Stimulated activated naive B cell treated with anti-CD40 and anti-IgM and Interleukin-4, amounts not matched to agents 10 μg/mL and 1 μg/mL and 100 μg/mL, for 72 hours (primary cell): ENCODE measurements around the gene CHRNE.
A peak's percentile ranks its signal among the peaks of the same experiment; 100 is the strongest.
"Not testable (repeated sequence)": the region's sequence is repeated elsewhere in the genome, so short reads cannot be mapped to it uniquely, and the experiment has no call there.

Experiments
- ATAC-seq, 2 donors: fragments of 150-1000 bp; cut with Tn5 transposase; replicated peaks; 2 replicates each; pipeline ENCODE4 v1.10.0; 2021; ENCODE audit warnings: moderate library complexity in 1 of 2
- DNase-seq: peaks from one replicate; pipeline ENCODE4 v3.0.0; 2021
- H3K27ac Mint-ChIP-seq: one replicate; pipeline ENCODE4 v1.8.0; 2022; ENCODE audit warnings: mild to moderate bottlenecking, mixed read lengths
- H3K27me3 Mint-ChIP-seq, 2 donors: one replicate each; pipeline ENCODE4 v1.8.0; 2022; ENCODE audit warnings: mixed read lengths in 2 of 2
- H3K36me3 Mint-ChIP-seq, 2 donors: one replicate each; pipeline ENCODE4 v1.8.0; 2022; ENCODE audit warnings: mixed read lengths in 2 of 2, mild to moderate bottlenecking in 1 of 2
- H3K4me1 Mint-ChIP-seq, 2 donors: one replicate each; pipeline ENCODE4 v1.8.0; 2022; ENCODE audit warnings: mixed read lengths in 2 of 2, mild to moderate bottlenecking in 1 of 2
- H3K4me3 Mint-ChIP-seq, 2 donors: one replicate each; pipeline ENCODE4 v1.8.0; 2022; ENCODE audit warnings: mild to moderate bottlenecking in 2 of 2, mixed read lengths in 2 of 2, moderate library complexity in 1 of 2
- H3K9me3 Mint-ChIP-seq, 2 donors: one replicate each; pipeline ENCODE4 v1.8.0; 2022; ENCODE audit warnings: mixed read lengths in 2 of 2, mild to moderate bottlenecking in 1 of 2

Gene CHRNE

GRCh38 chr17:4935650-4936049 lies 32.8 kb upstream of the CHRNE start:
- Mint-ChIP-seq H3K4me1 (peaks cover 41 to 66% of the 10 kb centered on the region in 2 donors), H3K27me3 (peaks cover 17 to 21% of the 10 kb centered on the region in 2 donors), H3K9me3 (no peaks in the 10 kb centered on the region), H3K36me3 (peaks cover 34 to 61% of the 10 kb centered on the region in 2 donors), H3K27ac (no peak overlapping the region), H3K4me3 (no peak overlapping the region)
- DNase-seq = no peak
- no peak for ATAC-seq

DNA sequence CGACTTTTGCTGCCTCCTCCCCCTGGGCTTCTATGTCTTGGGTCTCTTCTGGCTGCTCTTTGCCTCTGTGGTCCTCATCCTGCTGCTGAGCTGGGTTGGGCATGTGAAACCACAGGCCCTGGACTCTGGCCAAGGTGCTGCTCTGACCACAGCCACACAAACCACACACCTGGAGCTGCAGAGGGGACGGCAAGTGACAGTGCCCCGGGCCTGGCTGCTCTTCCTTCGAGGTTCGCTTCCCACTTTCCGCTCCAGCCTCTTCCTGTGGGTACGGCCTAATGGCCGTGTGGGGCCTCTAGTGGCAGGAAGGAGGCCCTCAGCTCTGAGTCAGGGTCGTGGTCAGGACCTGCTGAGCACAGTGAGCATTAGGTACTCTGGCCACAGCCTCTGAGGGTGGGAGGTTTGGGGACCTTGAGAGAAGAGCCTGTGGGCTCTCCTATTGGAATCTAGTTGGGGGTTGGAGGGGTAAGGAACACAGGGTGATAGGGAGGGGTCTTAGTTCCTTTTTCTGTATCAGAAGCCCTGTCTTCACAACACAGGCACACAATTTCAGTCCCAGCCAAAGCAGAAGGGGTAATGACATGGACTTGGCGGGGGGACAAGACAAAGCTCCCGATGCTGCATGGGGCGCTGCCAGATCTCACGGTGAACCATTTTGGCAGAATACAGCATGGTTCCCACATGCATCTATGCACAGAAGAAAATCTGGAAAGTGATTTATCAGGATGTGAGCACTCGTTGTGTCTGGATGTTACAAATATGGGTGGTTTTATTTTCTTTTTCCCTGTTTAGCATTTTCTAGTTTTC lies 31.5 kb upstream of the CHRNE start:
- H3K4me3 Mint-ChIP-seq = peak overlapping the region; percentile 1 to 10
- peak overlapping the region; percentile 49 for H3K27ac Mint-ChIP-seq
- H3K9me3 Mint-ChIP-seq = no peaks in the 10 kb centered on the region
- peaks cover 42 to 67% of the 10 kb centered on the region in 2 donors for H3K4me1 Mint-ChIP-seq
- peak; percentile 33 to 45 for ATAC-seq
- peaks cover 17 to 21% of the 10 kb centered on the region in 2 donors for H3K27me3 Mint-ChIP-seq
- no peak for DNase-seq
- peaks cover 37 to 67% of the 10 kb centered on the region in 2 donors for H3K36me3 Mint-ChIP-seq

DNA sequence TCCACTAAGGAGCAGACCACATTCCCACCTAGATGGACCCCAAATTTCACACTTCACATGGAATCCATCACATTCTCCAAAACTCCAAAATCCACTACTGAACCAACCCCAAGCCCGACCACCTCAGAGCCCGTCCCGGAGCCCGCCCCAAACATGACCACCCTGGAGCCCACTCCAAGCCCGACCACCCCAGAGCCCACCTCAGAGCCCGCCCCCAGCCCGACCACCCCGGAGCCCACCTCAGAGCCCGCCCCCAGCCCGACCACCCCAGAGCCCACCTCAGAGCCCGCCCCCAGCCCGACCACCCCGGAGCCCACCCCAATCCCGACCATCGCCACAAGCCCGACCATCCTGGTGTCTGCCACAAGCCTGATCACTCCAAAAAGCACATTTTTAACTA lies 30.7 kb upstream of the CHRNE start:
- ATAC-seq = no peak
- Mint-ChIP-seq H3K36me3 (peaks cover 40 to 69% of the 10 kb centered on the region in 2 donors), H3K27ac (no peak overlapping the region)

DNA sequence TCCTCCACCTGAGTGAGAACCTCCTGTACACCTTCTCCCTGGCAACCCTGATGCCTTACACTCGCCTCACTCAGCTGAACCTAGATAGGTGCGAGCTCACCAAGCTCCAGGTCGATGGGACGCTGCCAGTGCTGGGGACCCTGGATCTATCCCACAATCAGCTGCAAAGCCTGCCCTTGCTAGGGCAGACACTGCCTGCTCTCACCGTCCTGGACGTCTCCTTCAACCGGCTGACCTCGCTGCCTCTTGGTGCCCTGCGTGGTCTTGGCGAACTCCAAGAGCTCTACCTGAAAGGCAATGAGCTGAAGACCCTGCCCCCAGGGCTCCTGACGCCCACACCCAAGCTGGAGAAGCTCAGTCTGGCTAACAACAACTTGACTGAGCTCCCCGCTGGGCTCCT lies 29.9 kb upstream of the CHRNE start:
- ATAC-seq = peak in 1 of 2 donors; percentile 33
- Mint-ChIP-seq H3K27ac (no peak overlapping the region), H3K4me3 (no peak overlapping the region), H3K9me3 (no peaks in the 10 kb centered on the region), H3K27me3 (peaks cover 17 to 21% of the 10 kb centered on the region in 2 donors), H3K36me3 (peaks cover 43 to 68% of the 10 kb centered on the region in 2 donors), H3K4me1 (peaks cover 34 to 54% of the 10 kb centered on the region in 2 donors)
- no peak for DNase-seq

More for the DNA sequence above, 30.7 kb upstream of the CHRNE start:
- H3K4me3 Mint-ChIP-seq = peak overlapping the region; percentile 1 to 10
- H3K27me3 Mint-ChIP-seq = peaks cover 17 to 21% of the 10 kb centered on the region in 2 donors
- peaks cover 40 to 61% of the 10 kb centered on the region in 2 donors for H3K4me1 Mint-ChIP-seq
- no peak for DNase-seq
- no peaks in the 10 kb centered on the region for H3K9me3 Mint-ChIP-seq

DNA sequence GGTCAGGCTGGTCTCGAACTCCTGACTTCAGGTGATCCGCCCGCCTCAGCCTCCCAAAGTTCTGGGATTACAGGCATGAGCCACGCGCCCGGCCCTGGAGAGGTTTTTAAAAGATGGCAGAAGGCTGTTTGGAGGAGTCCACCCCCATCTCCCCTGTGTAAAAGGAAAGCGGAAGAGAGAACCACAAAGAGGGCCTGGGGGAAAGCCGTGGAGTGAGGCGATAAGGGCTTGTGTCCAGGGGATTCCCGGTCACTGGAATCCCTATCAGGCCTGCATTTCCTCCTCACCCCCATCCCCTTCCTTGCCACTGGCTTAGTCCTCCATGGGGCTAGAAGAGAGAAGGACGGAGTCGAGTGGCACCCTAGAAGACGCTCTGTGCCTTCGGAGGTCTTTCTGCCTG lies 29.1 kb upstream of the CHRNE start, which contains the start of gene GP1BA:
Gene GP1BA, plus strand, starts transcription at position 315 of the 400 bp plus-strand sequence. CDS start 328 bp downstream, outside the sequence.
- Mint-ChIP-seq H3K9me3 (no peaks in the 10 kb centered on the region), H3K4me3 (peak within 1 kb of the TSS; percentile 26 to 54), H3K36me3 (peaks cover 38 to 60% of the 10 kb centered on the region in 2 donors), H3K27me3 (peaks cover 17 to 21% of the 10 kb centered on the region in 2 donors), H3K4me1 (peaks cover 32 to 49% of the 10 kb centered on the region in 2 donors), H3K27ac (peak within 1 kb of the TSS; percentile 75)
- DNase-seq (no peak), ATAC-seq (peak; percentile 58 to 81)

DNA sequence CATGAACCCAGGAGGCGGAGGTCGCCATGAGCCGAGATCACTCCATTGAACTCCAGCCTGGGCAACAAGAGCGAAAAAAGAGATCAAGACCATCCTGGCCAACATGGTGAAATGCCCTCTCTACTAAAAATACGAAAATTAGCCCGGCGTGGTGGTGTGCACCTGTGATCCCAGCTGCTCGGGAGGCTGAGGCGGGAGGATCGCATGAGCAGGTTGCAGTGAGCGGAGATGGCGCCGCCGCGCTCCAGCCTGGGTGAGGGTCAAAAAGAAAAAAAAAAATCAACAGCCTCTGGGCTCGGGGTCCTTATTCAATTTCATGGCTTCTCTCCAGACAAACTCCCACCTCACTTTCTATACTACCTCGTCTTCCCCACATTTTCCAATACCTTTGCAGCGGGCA lies 26.0 kb upstream of the CHRNE start:
- DNase-seq (no peak), ATAC-seq (no peak)
- H3K9me3 Mint-ChIP-seq = no peaks in the 10 kb centered on the region
- no peak overlapping the region for H3K27ac Mint-ChIP-seq
- H3K36me3 Mint-ChIP-seq = peaks cover 22 to 42% of the 10 kb centered on the region in 2 donors
- peaks cover 9 to 14% of the 10 kb centered on the region in 2 donors for H3K27me3 Mint-ChIP-seq
- no peak overlapping the region for H3K4me3 Mint-ChIP-seq
- peaks cover 26 to 36% of the 10 kb centered on the region in 2 donors for H3K4me1 Mint-ChIP-seq

- H3K4me3 Mint-ChIP-seq, H3K27ac Mint-ChIP-seq, H3K9me3 Mint-ChIP-seq, ATAC-seq, H3K27me3 Mint-ChIP-seq, DNase-seq: not testable (repeated sequence)
- Mint-ChIP-seq H3K4me1 (peaks cover 12 to 14% of the 10 kb centered on the region in 2 donors), H3K36me3 (peaks cover 21 to 31% of the 10 kb centered on the region in 2 donors)
These were observed 23.9 kb upstream of the CHRNE start for GRCh38 chr17:4926577-4927335.

DNA sequence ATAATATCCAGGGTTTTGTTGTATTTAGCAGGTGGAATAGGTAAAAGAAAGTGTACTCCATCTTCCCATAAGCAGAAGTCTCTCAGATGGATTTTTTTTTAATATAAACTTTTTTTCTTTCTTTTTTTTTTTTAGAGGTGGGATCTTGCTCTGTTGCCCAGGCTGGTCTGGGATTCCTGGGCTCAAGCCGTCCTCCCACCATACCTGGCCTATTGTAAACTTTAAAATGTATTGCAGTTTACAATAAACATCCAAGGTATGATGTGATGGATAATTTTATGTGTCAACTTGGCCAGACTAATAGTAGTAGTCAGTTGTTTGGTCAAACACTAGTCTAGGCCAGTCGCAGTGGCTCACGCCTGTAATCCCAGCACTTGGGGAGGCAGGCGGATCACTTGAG lies 18.4 kb upstream of the CHRNE start:
- DNase-seq = no peak
- no peak overlapping the region for H3K4me3 Mint-ChIP-seq
- H3K27me3 Mint-ChIP-seq = no peaks in the 10 kb centered on the region
- H3K4me1 Mint-ChIP-seq = peaks cover 0 to under 1% of the 10 kb centered on the region in 2 donors
- H3K36me3 Mint-ChIP-seq = peaks cover under 1 to 2% of the 10 kb centered on the region in 2 donors
- H3K27ac Mint-ChIP-seq = no peak overlapping the region
- ATAC-seq = no peak
- no peaks in the 10 kb centered on the region for H3K9me3 Mint-ChIP-seq

DNA sequence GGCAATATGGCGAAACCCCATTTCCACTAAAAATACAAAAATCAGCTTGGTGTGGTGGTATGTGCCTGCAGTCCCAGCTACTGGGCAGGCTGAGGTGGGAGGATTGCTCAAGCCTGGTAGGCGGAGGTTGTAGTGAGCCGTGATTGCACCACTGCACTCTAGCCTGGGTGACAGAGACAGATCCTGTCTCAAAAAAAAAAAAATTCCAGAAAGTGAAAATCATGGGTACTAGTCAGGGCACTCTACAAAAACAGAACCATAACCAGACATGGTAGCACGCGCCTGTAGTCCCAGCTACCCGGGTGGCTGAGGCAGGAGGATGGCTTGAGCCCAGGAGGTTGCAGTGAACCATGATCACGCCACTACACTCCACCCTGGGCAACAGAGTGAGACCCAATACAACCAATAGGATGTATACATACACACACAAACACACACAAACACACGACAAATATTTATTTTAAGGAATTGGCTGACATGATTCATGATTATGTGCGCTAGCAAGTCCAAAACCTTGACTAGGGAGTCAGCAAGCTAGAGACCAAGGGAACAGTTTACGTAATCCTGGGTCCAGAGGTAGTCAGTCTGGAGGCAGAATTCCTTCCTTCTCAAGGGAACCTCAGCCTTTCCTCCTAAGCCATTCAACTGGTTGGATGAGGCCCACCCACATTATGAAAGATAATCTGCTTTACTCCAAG lies 17.6 kb upstream of the CHRNE start:
- no peak overlapping the region for H3K4me3 Mint-ChIP-seq
- peaks cover 0 to 2% of the 10 kb centered on the region in 2 donors for H3K36me3 Mint-ChIP-seq
- no peaks in the 10 kb centered on the region for H3K9me3 Mint-ChIP-seq
- H3K4me1 Mint-ChIP-seq = no peaks in the 10 kb centered on the region
- DNase-seq = no peak
- H3K27me3 Mint-ChIP-seq = no peaks in the 10 kb centered on the region
- no peak overlapping the region for H3K27ac Mint-ChIP-seq
- ATAC-seq = no peak

DNA sequence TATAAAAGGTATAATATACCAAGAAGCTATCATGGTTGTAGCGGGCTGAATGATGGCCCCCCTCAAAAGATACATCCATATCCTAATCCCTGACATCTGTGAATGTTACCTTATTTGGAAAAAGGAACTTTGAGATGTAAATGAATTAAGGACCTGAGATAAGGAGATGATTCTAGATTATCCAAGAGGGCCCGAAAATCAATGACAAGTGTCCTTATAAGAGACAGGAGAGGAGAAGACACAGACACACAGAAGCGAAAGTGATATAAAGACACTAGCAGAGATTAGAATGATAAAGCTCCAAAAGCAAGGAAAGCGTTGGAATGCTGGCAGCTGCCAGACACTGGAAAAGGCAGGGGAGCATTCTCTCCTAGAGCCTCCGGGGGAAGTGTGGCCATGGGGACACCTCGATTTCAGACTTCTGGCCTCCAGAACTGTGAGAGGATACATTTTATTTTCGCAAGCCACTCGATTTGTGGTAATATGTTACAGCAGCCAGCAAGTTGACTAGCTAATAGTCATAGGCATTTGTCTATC lies 16.7 kb upstream of the CHRNE start:
- no peaks in the 10 kb centered on the region for H3K9me3 Mint-ChIP-seq

GRCh38 chr17:4914551-4914950 lies 11.7 kb upstream of the CHRNE start:
- not testable (repeated sequence) for H3K27ac Mint-ChIP-seq, DNase-seq, H3K36me3 Mint-ChIP-seq, H3K4me3 Mint-ChIP-seq, H3K9me3 Mint-ChIP-seq, H3K27me3 Mint-ChIP-seq, H3K4me1 Mint-ChIP-seq, ATAC-seq

More for the DNA sequence above, 16.7 kb upstream of the CHRNE start:
- peaks cover 0 to 2% of the 10 kb centered on the region in 2 donors for H3K36me3 Mint-ChIP-seq
- no peak for DNase-seq
- no peak overlapping the region for H3K27ac Mint-ChIP-seq
- H3K4me1 Mint-ChIP-seq = no peaks in the 10 kb centered on the region
- no peak for ATAC-seq
- no peaks in the 10 kb centered on the region for H3K27me3 Mint-ChIP-seq
- no peak overlapping the region for H3K4me3 Mint-ChIP-seq

DNA sequence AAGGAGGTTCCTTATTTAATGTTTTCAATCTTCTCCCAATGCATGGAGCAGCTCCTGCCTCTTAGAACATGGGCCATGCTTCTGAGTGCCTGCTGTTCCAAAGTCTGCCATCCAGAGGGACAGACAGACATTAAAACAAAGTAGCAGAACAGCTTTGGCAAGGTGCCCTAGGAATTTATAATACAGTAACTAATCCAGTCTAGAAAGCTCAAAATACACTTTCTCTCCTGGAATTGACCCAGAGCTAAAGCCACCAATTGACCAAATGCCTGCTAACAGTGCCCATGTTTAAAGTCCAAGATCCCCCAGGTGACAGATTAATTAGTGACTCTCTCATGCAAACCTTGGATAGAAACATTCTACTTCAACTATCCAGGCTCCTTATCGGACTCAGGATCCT lies 11.1 kb upstream of the CHRNE start:
- Mint-ChIP-seq H3K36me3 (no peaks in the 10 kb centered on the region), H3K9me3 (no peaks in the 10 kb centered on the region)
- ATAC-seq = no peak

GRCh38 chr17:4908711-4909496 lies 6.0 kb upstream of the CHRNE start:
- H3K9me3 Mint-ChIP-seq = no peaks in the 10 kb centered on the region
- peaks cover 0 to under 1% of the 10 kb centered on the region in 2 donors for H3K4me1 Mint-ChIP-seq
- peak; percentile 99 for ATAC-seq
- no peak overlapping the region for H3K4me3 Mint-ChIP-seq
- H3K27ac Mint-ChIP-seq = no peak overlapping the region
- DNase-seq = peak; percentile 76
- H3K36me3 Mint-ChIP-seq = no peaks in the 10 kb centered on the region
- peaks cover 6 to 8% of the 10 kb centered on the region in 2 donors for H3K27me3 Mint-ChIP-seq

More for the DNA sequence above, 11.1 kb upstream of the CHRNE start:
- DNase-seq = no peak
- H3K4me3 Mint-ChIP-seq = no peak overlapping the region
- H3K27me3 Mint-ChIP-seq = peaks cover 0 to 8% of the 10 kb centered on the region in 2 donors
- no peaks in the 10 kb centered on the region for H3K4me1 Mint-ChIP-seq
- no peak overlapping the region for H3K27ac Mint-ChIP-seq
